ENCODE results near the gene EDEM1. TPM values are rescaled to one million over a fixed set of nuclear protein-coding genes. Genes with fewer than 3 reads are reported as not detected.

The EDEM1 gene
- total RNA-seq, 4 donors from 2014 or later, result 17.1 to 58.4 (median 37.7) TPM

- no peaks in the 10 kb centered on the region for H3K9me3 ChIP-seq
- TF ChIP-seq POLR2A (IDR thresholded peaks at IDR 0.05) (no peak), CTCF (IDR thresholded peaks at IDR 0.05) (no peak)
- H3K36me3 ChIP-seq, result no peaks in the 10 kb centered on the region
- H3K27ac ChIP-seq, result no peak overlapping the region
- DNase-seq, result no peak
- H3K4me1 ChIP-seq, result peaks cover 0 to 5% of the 10 kb centered on the region in 2 donors
- intact Hi-C loops (cut with DNase I; ENCODE audit: low total_unique reads), result no loop called here
- H3K4me3 ChIP-seq, result no peak overlapping the region
- no peaks in the 10 kb centered on the region for H3K27me3 ChIP-seq
These were observed 25.4 kb upstream of the EDEM1 start for GRCh38 chr3:5162102-5162501.

- H3K4me3 ChIP-seq, result no peak overlapping the region
- H3K9me3 ChIP-seq, result no peaks in the 10 kb centered on the region
- H3K27ac ChIP-seq, result no peak overlapping the region
- H3K36me3 ChIP-seq, result no peaks in the 10 kb centered on the region
- H3K4me1 ChIP-seq, result no peaks in the 10 kb centered on the region
- TF ChIP-seq CTCF (IDR thresholded peaks at IDR 0.05) (no peak), POLR2A (IDR thresholded peaks at IDR 0.05) (no peak)
- H3K27me3 ChIP-seq, result no peaks in the 10 kb centered on the region
- intact Hi-C loops (cut with DNase I; ENCODE audit: low total_unique reads), result no loop called here
- DNase-seq, result no peak
These were observed 21.8 kb upstream of the EDEM1 start for GRCh38 chr3:5165698-5166097.

GRCh38 chr3:5166846-5167245 lies 20.7 kb upstream of the EDEM1 start:
- H3K4me1 ChIP-seq, result no peaks in the 10 kb centered on the region
- intact Hi-C loops (cut with DNase I; ENCODE audit: low total_unique reads), result no loop called here
- no peaks in the 10 kb centered on the region for H3K27me3 ChIP-seq
- no peak overlapping the region for H3K27ac ChIP-seq
- no peak overlapping the region for H3K4me3 ChIP-seq
- peaks cover 0 to 4% of the 10 kb centered on the region in 2 donors for H3K36me3 ChIP-seq
- DNase-seq, result no peak
- no peaks in the 10 kb centered on the region for H3K9me3 ChIP-seq
- TF ChIP-seq CTCF (IDR thresholded peaks at IDR 0.05) (no peak), POLR2A (IDR thresholded peaks at IDR 0.05) (no peak)

GRCh38 chr3:5168110-5168509 lies 19.4 kb upstream of the EDEM1 start:
- Histone ChIP-seq H3K27ac (no peak overlapping the region), H3K9me3 (no peaks in the 10 kb centered on the region), H3K27me3 (no peaks in the 10 kb centered on the region), H3K36me3 (peaks cover 0 to 4% of the 10 kb centered on the region in 2 donors), H3K4me3 (no peak overlapping the region), H3K4me1 (no peaks in the 10 kb centered on the region)
- no peak for DNase-seq
- TF ChIP-seq CTCF (IDR thresholded peaks at IDR 0.05), result no peak
- TF ChIP-seq POLR2A (IDR thresholded peaks at IDR 0.05), result no peak
- intact Hi-C loops (cut with DNase I; ENCODE audit: low total_unique reads), result no loop called here

- Histone ChIP-seq H3K27ac (no peak overlapping the region), H3K27me3 (no peaks in the 10 kb centered on the region), H3K9me3 (no peaks in the 10 kb centered on the region), H3K4me3 (no peak overlapping the region), H3K36me3 (peaks cover 0 to 4% of the 10 kb centered on the region in 2 donors), H3K4me1 (no peaks in the 10 kb centered on the region)
- TF ChIP-seq POLR2A (IDR thresholded peaks at IDR 0.05), result no peak
- no peak for TF ChIP-seq CTCF (IDR thresholded peaks at IDR 0.05)
- DNase-seq, result no peak
- intact Hi-C loops (cut with DNase I; ENCODE audit: low total_unique reads), result no loop called here
These were observed 17.7 kb upstream of the EDEM1 start for GRCh38 chr3:5169807-5170206.

Data from uterus (tissue), 4 donors.